GM18861 (cell line): ENCODE data around the gene SMARCA4.
"Not testable (repeated sequence)": the region's sequence is repeated elsewhere in the genome, so short reads cannot be mapped to it uniquely, and the experiment has no call there.

Experiments used
- ATAC-seq: cut with Tn5 transposase; IDR thresholded peaks from one replicate; pipeline ENCODE4 v1.9.1; 2021; ENCODE audit not compliant: unreplicated experiment

SMARCA4 gene

GRCh38 chr19:10928563-10929401 is 32.0 kb upstream of the SMARCA4 start, which contains the start of the genes TIMM29 and YIPF2:
Gene TIMM29 (plus strand): TSS chr19:10928811. CDS start chr19:10928823, 12 bp downstream.
Gene YIPF2 (minus strand): TSS chr19:10928639. CDS start chr19:10928410, 229 bp downstream.
- ATAC-seq, result peak; percentile 78

GRCh38 chr19:10929402-10929794 is 31.4 kb upstream of the SMARCA4 start:
- ATAC-seq, result no peak

- ATAC-seq, result no peak
Measured at GRCh38 chr19:10935371-10936059, 25.3 kb upstream of the SMARCA4 start.

GRCh38 chr19:10936661-10937084 is 24.2 kb upstream of the SMARCA4 start:
- no peak for ATAC-seq

- ATAC-seq, result not testable (repeated sequence)
Measured at GRCh38 chr19:10941649-10942048, 19.2 kb upstream of the SMARCA4 start.

- not testable (repeated sequence) for ATAC-seq
Measured at GRCh38 chr19:10943412-10943811, 17.4 kb upstream of the SMARCA4 start.

- no peak for ATAC-seq
Measured at GRCh38 chr19:10945264-10945663, 15.6 kb upstream of the SMARCA4 start.

- ATAC-seq, result no peak
Measured at GRCh38 chr19:10946958-10947657, 13.7 kb upstream of the SMARCA4 start.

- no peak for ATAC-seq
Measured at GRCh38 chr19:10952809-10953208, 8.0 kb upstream of the SMARCA4 start.

- ATAC-seq, result not testable (repeated sequence)
Measured at GRCh38 chr19:10959277-10959968, 1.4 kb upstream of the SMARCA4 start.

GRCh38 chr19:10961073-10961860 is 437 bp downstream of the SMARCA4 start:
- ATAC-seq, result peak; percentile 16

- ATAC-seq, result no peak
Measured at GRCh38 chr19:10962863-10963262, 2.0 kb downstream of the SMARCA4 start.

- ATAC-seq, result no peak
Measured at GRCh38 chr19:10963865-10964264, 3.0 kb downstream of the SMARCA4 start.

GRCh38 chr19:10964903-10965302 is 4.1 kb downstream of the SMARCA4 start:
- no peak for ATAC-seq

GRCh38 chr19:10965398-10965797 is 4.6 kb downstream of the SMARCA4 start:
- no peak for ATAC-seq

GRCh38 chr19:10966809-10967208 is 6.0 kb downstream of the SMARCA4 start:
- no peak for ATAC-seq

- no peak for ATAC-seq
Measured at GRCh38 chr19:10968527-10969135, 7.8 kb downstream of the SMARCA4 start.

GRCh38 chr19:10971107-10971726 is 10.4 kb downstream of the SMARCA4 start:
- ATAC-seq, result no peak
